Vagina (tissue), 2 donors: ENCODE data around the gene HAO2.

Source experiments
- CTCF ChIP-seq, 3 experiments: fragments of 450-650 bp in 2 of 3; fragments of 200-600 bp in 1 of 3; sonication (generic) in 1 of 3; IDR thresholded peaks; one replicate each; pipeline ENCODE4 v1.5.1; 2017 to 2019; ENCODE audit warnings: antibody characterized with exemption in 3 of 3, mild to moderate bottlenecking in 2 of 3, moderate library complexity in 2 of 3
- POLR2A ChIP-seq, 2 donors: fragments of 450-650 bp; IDR thresholded peaks; one replicate each; pipeline ENCODE4 v1.6.1; 2017; ENCODE audit warnings: antibody characterized with exemption in 2 of 2, mild to moderate bottlenecking in 2 of 2, moderate library complexity in 2 of 2

GRCh38 chr1:119348941-119349340 is 19.6 kb upstream of the HAO2 start:
- no peak for TF ChIP-seq CTCF (IDR thresholded peaks at IDR 0.05)
- TF ChIP-seq POLR2A (IDR thresholded peaks at IDR 0.05): no peak
